Astrocyte (in vitro differentiated cells and primary cell): ENCODE results near the gene TP53AIP1. TPM values are rescaled to one million over a fixed set of nuclear protein-coding genes. Genes with fewer than 3 reads are reported as not detected.

Experiments
- DNase-seq: peaks from one replicate; pipeline ENCODE4 v3.0.0-alpha.2; 2010; ENCODE audit warnings: low read depth
- FAIRE-seq: peaks from 2 replicates; lab custom pipeline; 2011; peaks lifted over from hg19 to GRCh38; lab: Jason Lieb, UNC
- H2AFZ ChIP-seq: 2 replicates; pipeline ENCODE4 v1.6.0; 2012; ENCODE audit warnings: low read depth, low read length, inconsistent platforms
- H3K27ac ChIP-seq: 2 replicates; pipeline ENCODE4 v1.5.1; 2011; ENCODE audit warnings: low read depth, low read length, inconsistent platforms
- H3K27me3 ChIP-seq: 2 replicates; pipeline ENCODE4 v1.6.0; 2011; ENCODE audit warnings: low read length, inconsistent platforms; ENCODE audit not compliant: insufficient read depth
- H3K36me3 ChIP-seq: 2 replicates; pipeline ENCODE4 v1.5.1; 2011; ENCODE audit warnings: low read length, inconsistent platforms; ENCODE audit not compliant: insufficient read depth
- H3K4me1 ChIP-seq: 2 replicates; pipeline ENCODE4 v1.5.1; 2011; ENCODE audit warnings: low read length, inconsistent platforms; ENCODE audit not compliant: insufficient read depth
- H3K4me2 ChIP-seq: 2 replicates; pipeline ENCODE4 v1.6.0; 2012; ENCODE audit warnings: low read length, inconsistent platforms
- H3K4me3 ChIP-seq: 2 replicates; pipeline ENCODE4 v1.5.1; 2011; ENCODE audit warnings: low read depth, mild to moderate bottlenecking, low read length, inconsistent platforms; ENCODE audit not compliant: insufficient read depth
- H3K79me2 ChIP-seq: 2 replicates; pipeline ENCODE4 v1.6.0; 2012; ENCODE audit warnings: mild to moderate bottlenecking, low read length, inconsistent platforms; ENCODE audit not compliant: insufficient read depth
- H3K9ac ChIP-seq: 2 replicates; pipeline ENCODE4 v1.6.0; 2012; ENCODE audit warnings: mild to moderate bottlenecking, low read length, inconsistent platforms
- H3K9me3 ChIP-seq: 2 replicates; pipeline ENCODE4 v1.5.1; 2012; ENCODE audit warnings: low read depth, mild to moderate bottlenecking, low read length, inconsistent platforms; ENCODE audit not compliant: insufficient read depth
- H4K20me1 ChIP-seq: 2 replicates; pipeline ENCODE4 v1.6.0; 2012; ENCODE audit warnings: low read length, inconsistent platforms; ENCODE audit not compliant: insufficient read depth
- H3K27ac Mint-ChIP-seq: one replicate; pipeline ENCODE4 v1.8.0; 2021; ENCODE audit warnings: mild to moderate bottlenecking, mixed read lengths; ENCODE audit not compliant: unreplicated experiment
- H3K27me3 Mint-ChIP-seq: one replicate; pipeline ENCODE4 v1.8.0; 2021; ENCODE audit warnings: low read depth, mixed read lengths; ENCODE audit not compliant: unreplicated experiment
- H3K36me3 Mint-ChIP-seq: one replicate; pipeline ENCODE4 v1.8.0; 2021; ENCODE audit warnings: low read depth, mixed read lengths; ENCODE audit not compliant: unreplicated experiment
- H3K4me1 Mint-ChIP-seq: one replicate; pipeline ENCODE4 v1.8.0; 2021; ENCODE audit warnings: low read depth, mixed read lengths; ENCODE audit not compliant: unreplicated experiment
- H3K4me3 Mint-ChIP-seq: one replicate; pipeline ENCODE4 v1.8.0; 2021; ENCODE audit warnings: mild to moderate bottlenecking, moderate library complexity, mixed read lengths; ENCODE audit not compliant: unreplicated experiment
- H3K9me3 Mint-ChIP-seq: one replicate; pipeline ENCODE4 v1.8.0; 2021; ENCODE audit warnings: mild to moderate bottlenecking, mixed read lengths; ENCODE audit not compliant: unreplicated experiment
- EZH2 ChIP-seq: IDR thresholded peaks from 2 replicates; pipeline ENCODE4 v1.6.1; 2012; ENCODE audit warnings: mild to moderate bottlenecking, low read length, inconsistent platforms; ENCODE audit not compliant: insufficient read depth
- total RNA-seq: library from RNA; stranded (reverse); gene quantifications from 2 replicates; pipeline ENCODE4 v1.2.1, GENCODE V29; 2021
- TF ChIP-seq, protein P1 (sequence below): IDR thresholded peaks from 2 replicates; pipeline ENCODE4 v1.5.1; 2011; ENCODE audit warnings: low read depth, mild to moderate bottlenecking, inconsistent platforms, low read length, moderate library complexity; ENCODE audit not compliant: insufficient read depth

Gene TP53AIP1
- total RNA-seq, 1 donor from 2014 or later = 0.20 TPM

GRCh38 chr11:128904303-128904655 lies 38.4 kb downstream of the TP53AIP1 start:
- H4K20me1 ChIP-seq = no peaks in the 10 kb centered on the region
- no peak overlapping the region for H2AFZ ChIP-seq
- H3K9me3 ChIP-seq = no peaks in the 10 kb centered on the region
- Mint-ChIP-seq H3K4me1 (peaks cover 51% of the 10 kb centered on the region), H3K36me3 (peaks cover 2% of the 10 kb centered on the region), H3K4me3 (peak overlapping the region; percentile 48), H3K9me3 (no peaks in the 10 kb centered on the region), H3K27me3 (peaks cover 14% of the 10 kb centered on the region), H3K27ac (peak overlapping the region; percentile 81)
- H3K4me1 ChIP-seq = peaks cover 37% of the 10 kb centered on the region
- H3K36me3 ChIP-seq = no peaks in the 10 kb centered on the region
- H3K4me3 ChIP-seq = no peak overlapping the region
- no peaks in the 10 kb centered on the region for H3K27me3 ChIP-seq
- peak overlapping the region; percentile 4 for H3K9ac ChIP-seq
- no peak for FAIRE-seq
- no peak overlapping the region for H3K27ac ChIP-seq
- TF ChIP-seq, protein P1, sequence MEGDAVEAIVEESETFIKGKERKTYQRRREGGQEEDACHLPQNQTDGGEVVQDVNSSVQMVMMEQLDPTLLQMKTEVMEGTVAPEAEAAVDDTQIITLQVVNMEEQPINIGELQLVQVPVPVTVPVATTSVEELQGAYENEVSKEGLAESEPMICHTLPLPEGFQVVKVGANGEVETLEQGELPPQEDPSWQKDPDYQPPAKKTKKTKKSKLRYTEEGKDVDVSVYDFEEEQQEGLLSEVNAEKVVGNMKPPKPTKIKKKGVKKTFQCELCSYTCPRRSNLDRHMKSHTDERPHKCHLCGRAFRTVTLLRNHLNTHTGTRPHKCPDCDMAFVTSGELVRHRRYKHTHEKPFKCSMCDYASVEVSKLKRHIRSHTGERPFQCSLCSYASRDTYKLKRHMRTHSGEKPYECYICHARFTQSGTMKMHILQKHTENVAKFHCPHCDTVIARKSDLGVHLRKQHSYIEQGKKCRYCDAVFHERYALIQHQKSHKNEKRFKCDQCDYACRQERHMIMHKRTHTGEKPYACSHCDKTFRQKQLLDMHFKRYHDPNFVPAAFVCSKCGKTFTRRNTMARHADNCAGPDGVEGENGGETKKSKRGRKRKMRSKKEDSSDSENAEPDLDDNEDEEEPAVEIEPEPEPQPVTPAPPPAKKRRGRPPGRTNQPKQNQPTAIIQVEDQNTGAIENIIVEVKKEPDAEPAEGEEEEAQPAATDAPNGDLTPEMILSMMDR = no peak
- no peak for TF ChIP-seq EZH2
- no peaks in the 10 kb centered on the region for H3K79me2 ChIP-seq
- H3K4me2 ChIP-seq = peak overlapping the region; percentile 82
- no peak for DNase-seq

DNA sequence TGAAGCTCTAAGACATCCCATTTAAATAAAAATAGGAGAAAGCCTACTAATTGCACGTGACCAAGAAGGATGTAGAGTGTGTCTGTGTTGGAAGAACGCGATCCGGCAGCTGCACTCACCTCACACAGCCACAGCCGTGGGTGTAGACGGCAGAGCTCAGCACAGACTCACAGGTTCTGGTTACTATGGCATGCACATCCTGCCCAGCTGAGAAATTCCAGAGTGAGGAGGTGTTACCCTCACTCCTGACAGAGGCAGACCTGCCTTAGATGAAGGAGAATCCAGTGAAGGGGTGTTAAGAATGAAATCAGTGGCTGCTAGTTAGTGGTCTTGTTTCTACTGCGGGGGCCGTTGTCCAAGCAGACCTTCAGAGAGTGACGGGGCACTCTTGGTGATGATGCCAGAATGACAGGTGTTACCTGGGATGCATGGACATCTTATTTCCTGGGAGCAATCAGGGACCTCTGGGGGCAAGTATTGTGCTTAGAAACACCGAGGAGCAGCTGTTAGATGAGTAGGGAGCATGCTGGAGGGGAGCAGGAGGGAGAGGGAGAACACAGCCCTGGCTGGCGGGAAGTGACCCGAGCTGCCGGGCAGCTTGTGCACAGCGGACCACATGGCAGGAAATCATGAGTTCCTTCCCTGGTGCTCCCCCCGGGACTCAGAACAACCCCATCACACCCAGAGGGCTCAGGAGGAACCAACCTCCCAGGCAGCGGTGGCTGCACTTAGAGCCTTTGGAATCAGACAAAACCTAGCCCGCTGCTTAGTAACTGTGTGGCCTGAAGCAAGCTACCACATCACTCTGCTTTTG lies 39.2 kb downstream of the TP53AIP1 start:
- Mint-ChIP-seq H3K4me1 (peaks cover 43% of the 10 kb centered on the region), H3K4me3 (peak overlapping the region; percentile 48), H3K36me3 (peaks cover 3% of the 10 kb centered on the region), H3K27ac (peak overlapping the region; percentile 81), H3K27me3 (peaks cover 19% of the 10 kb centered on the region), H3K9me3 (no peaks in the 10 kb centered on the region)
- H3K4me3 ChIP-seq = no peak overlapping the region
- no peaks in the 10 kb centered on the region for H3K27me3 ChIP-seq
- TF ChIP-seq EZH2 = no peak
- TF ChIP-seq, protein P1 = no peak
- H3K9me3 ChIP-seq = no peaks in the 10 kb centered on the region
- H3K36me3 ChIP-seq = no peaks in the 10 kb centered on the region
- no peak overlapping the region for H2AFZ ChIP-seq
- no peaks in the 10 kb centered on the region for H3K79me2 ChIP-seq
- H3K4me2 ChIP-seq = peak overlapping the region; percentile 82
- H3K27ac ChIP-seq = peak overlapping the region; percentile 3
- H3K4me1 ChIP-seq = peaks cover 29% of the 10 kb centered on the region
- peak; percentile 85 for DNase-seq
- no peaks in the 10 kb centered on the region for H4K20me1 ChIP-seq
- FAIRE-seq = peak; percentile 45
- H3K9ac ChIP-seq = peak overlapping the region; percentile 4
